Choroid plexus epithelial cell (primary cell): ENCODE measurements around the gene FALEC.

Experiments
- DNase-seq: peaks from one replicate; pipeline ENCODE4 v3.0.0-alpha.2; 2010; ENCODE audit warnings: low read depth
- H3K4me3 ChIP-seq: 2 replicates; pipeline ENCODE4 v1.5.1; 2011; ENCODE audit warnings: low read depth, mild to moderate bottlenecking, control low read depth, low read length, moderate library complexity
- TF ChIP-seq, protein P1 (sequence below): conservative IDR thresholded peaks from 2 replicates; pipeline ENCODE4 v1.5.1; 2011; ENCODE audit warnings: low read depth, mild to moderate bottlenecking, control low read depth, inconsistent platforms, low read length, moderate library complexity

Gene FALEC

DNA sequence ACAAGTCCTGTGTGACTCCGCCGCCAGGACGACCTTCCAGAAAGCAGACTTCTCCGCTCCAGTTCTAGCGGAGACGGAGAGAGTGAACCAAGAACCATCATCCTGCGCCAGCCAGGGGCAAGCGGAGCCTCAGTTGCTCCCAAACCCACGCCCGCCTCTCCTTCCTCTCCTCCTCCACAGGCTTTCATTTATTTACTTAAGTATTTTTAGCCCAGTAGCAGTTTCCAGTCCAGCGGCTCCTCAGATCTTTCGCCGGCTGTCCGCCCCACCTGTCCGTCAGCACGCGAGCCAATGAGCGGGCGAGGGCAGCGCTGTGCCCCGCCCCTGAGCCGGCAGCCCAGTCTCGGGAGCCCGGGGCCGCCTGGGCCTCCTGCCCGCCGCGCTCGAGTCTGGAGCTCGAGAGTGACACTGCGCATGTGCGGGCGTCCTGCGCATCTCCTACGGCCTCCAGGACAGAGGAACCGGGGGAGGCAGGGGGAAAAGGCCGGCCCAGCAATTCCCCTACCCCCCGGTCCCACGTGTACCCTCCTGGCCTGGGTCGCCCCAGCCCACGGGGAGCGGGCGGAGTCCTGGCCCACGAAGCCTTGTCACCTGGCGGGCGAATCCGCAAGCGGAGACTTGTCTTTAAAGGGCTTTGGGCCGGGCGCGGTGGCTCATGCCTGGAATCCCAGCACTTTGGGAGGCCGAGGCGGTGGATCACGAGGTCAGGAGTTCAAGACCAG, at the start of gene FALEC:
FALEC (plus strand) TSS at position 425 of the 722 bp plus-strand sequence.
- TF ChIP-seq, protein P1, sequence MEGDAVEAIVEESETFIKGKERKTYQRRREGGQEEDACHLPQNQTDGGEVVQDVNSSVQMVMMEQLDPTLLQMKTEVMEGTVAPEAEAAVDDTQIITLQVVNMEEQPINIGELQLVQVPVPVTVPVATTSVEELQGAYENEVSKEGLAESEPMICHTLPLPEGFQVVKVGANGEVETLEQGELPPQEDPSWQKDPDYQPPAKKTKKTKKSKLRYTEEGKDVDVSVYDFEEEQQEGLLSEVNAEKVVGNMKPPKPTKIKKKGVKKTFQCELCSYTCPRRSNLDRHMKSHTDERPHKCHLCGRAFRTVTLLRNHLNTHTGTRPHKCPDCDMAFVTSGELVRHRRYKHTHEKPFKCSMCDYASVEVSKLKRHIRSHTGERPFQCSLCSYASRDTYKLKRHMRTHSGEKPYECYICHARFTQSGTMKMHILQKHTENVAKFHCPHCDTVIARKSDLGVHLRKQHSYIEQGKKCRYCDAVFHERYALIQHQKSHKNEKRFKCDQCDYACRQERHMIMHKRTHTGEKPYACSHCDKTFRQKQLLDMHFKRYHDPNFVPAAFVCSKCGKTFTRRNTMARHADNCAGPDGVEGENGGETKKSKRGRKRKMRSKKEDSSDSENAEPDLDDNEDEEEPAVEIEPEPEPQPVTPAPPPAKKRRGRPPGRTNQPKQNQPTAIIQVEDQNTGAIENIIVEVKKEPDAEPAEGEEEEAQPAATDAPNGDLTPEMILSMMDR: peak; percentile 1
- DNase-seq: peak; percentile 97
- H3K4me3 ChIP-seq: peak within 1 kb of the TSS; percentile 79

- no peak overlapping the region for H3K4me3 ChIP-seq
- no peak for DNase-seq
- TF ChIP-seq, protein P1: no peak
Measured at GRCh38 chr1:150466964-150467363, 48.6 kb upstream of the FALEC start.

GRCh38 chr1:150469291-150469690, 46.3 kb upstream of the FALEC start:
- TF ChIP-seq, protein P1: no peak
- no peak for DNase-seq
- H3K4me3 ChIP-seq: no peak overlapping the region

- H3K4me3 ChIP-seq: no peak overlapping the region
- DNase-seq: no peak
Measured at GRCh38 chr1:150472601-150473200, 42.9 kb upstream of the FALEC start.

DNA sequence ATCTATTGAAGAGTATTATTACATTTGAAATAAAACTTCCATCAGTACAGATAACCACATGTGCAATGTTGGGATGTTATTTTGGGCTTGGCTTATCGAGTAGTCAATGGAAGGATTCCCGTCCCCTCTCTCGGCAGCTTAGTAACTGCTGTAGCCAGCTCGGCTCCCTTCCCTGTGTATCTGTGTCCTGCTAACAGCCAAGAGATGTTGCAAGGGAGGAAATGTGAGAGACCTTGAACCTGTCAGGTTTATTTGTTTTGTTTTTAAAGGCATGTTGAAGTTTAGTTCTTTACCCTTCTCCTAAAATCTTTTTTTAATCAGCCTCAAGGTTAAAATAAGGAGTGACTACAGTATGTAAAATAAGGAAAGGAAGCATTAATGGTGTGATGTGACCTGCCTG, 41.9 kb upstream of the FALEC start:
- no peak overlapping the region for H3K4me3 ChIP-seq
- TF ChIP-seq, protein P1: no peak
- peak; percentile 58 for DNase-seq

More at GRCh38 chr1:150472601-150473200, 42.9 kb upstream of the FALEC start:
- TF ChIP-seq, protein P1: no peak

- H3K4me3 ChIP-seq: no peak overlapping the region
- peak; percentile 42 for DNase-seq
- TF ChIP-seq, protein P1: no peak
Measured at GRCh38 chr1:150474869-150475268, 40.7 kb upstream of the FALEC start.
